Thymus (tissue), 11 donors: ENCODE measurements around the gene OR12D2. TPM values are rescaled to one million over a fixed set of nuclear protein-coding genes. Genes with fewer than 3 reads are reported as not detected.
"Not testable (repeated sequence)": the region's sequence is repeated elsewhere in the genome, so short reads cannot be mapped to it uniquely, and the experiment has no call there.

Experiments used
- DNase-seq, 9 donors: peaks; one replicate each; pipeline ENCODE4 v3.0.0-alpha.2; 2013; ENCODE audit warnings: low spot score in 9 of 9, low read depth in 6 of 9, missing footprints in 1 of 9
- H3K27ac ChIP-seq, 2 donors: one replicate each; pipeline ENCODE4 v1.5.1; 2013; ENCODE audit warnings: control low read depth in 1 of 2, low read depth in 1 of 2, low read length in 1 of 2, mild to moderate bottlenecking in 1 of 2, moderate library complexity in 1 of 2
- H3K27me3 ChIP-seq, 2 donors: one replicate each; pipeline ENCODE4 v1.5.1; 2013; ENCODE audit warnings: low read length in 1 of 2; ENCODE audit not compliant: control insufficient read depth in 2 of 2, insufficient read depth in 1 of 2
- H3K36me3 ChIP-seq, 2 donors: one replicate each; pipeline ENCODE4 v1.5.1; 2013; ENCODE audit warnings: low read length in 1 of 2, mild to moderate bottlenecking in 1 of 2, moderate library complexity in 1 of 2; ENCODE audit not compliant: control insufficient read depth in 2 of 2, insufficient read depth in 2 of 2
- H3K4me1 ChIP-seq, 2 donors: one replicate each; pipeline ENCODE4 v1.5.1; 2013; ENCODE audit warnings: low read length in 2 of 2; ENCODE audit not compliant: control insufficient read depth in 2 of 2, insufficient read depth in 2 of 2
- H3K4me3 ChIP-seq, 2 donors: one replicate each; pipeline ENCODE4 v1.5.1; 2013; ENCODE audit warnings: low read length in 2 of 2, control low read depth in 1 of 2, mild to moderate bottlenecking in 1 of 2
- H3K9me3 ChIP-seq, 2 donors: one replicate each; pipeline ENCODE4 v1.5.1; 2013; ENCODE audit warnings: low read length in 1 of 2, mild to moderate bottlenecking in 1 of 2; ENCODE audit not compliant: control insufficient read depth in 2 of 2, insufficient read depth in 1 of 2
- WGBS: extraction: QIAGEN DNeasy Blood & Tissue Kit; methylation state at CpG from one replicate; pipeline ENCODE4 v1.1.7; 2013; 5-methylcytosine and 5-hydroxymethylcytosine counted together
- polyA plus RNA-seq: library from polyadenylated mRNA; stranded (reverse); fragments of 200-250 nt; gene quantifications from one replicate; pipeline ENCODE4 v1.2.3, GENCODE V29; 2013
- total RNA-seq: library from RNA; stranded (reverse); fragments of 120-200 nt; gene quantifications from one replicate; pipeline ENCODE4 v1.2.4, GENCODE V29; 2013
- donor health status: healthy.

The OR12D2 gene
- total and polyA plus RNA-seq, 2 donors, result not detected

GRCh38 chr6:29444031-29444430 lies 48.6 kb downstream of the OR12D2 start:
- DNase-seq, H3K4me1 ChIP-seq, H3K36me3 ChIP-seq, H3K4me3 ChIP-seq, H3K9me3 ChIP-seq, H3K27ac ChIP-seq, H3K27me3 ChIP-seq: not testable (repeated sequence)
- WGBS, result 91% methylated on average over 1 of the region's 1 CpG

Other genes with a start within 250 kb of the OR12D2 start
- gene OR2J2, start 224.7 kb upstream of the OR12D2 start, total RNA-seq, result not detected
- gene OR2J2, start 224.7 kb upstream of the OR12D2 start, polyA plus RNA-seq, result not detected
- not detected for gene OR14J1, start 93.9 kb upstream of the OR12D2 start, total RNA-seq
- gene OR14J1, start 93.9 kb upstream of the OR12D2 start, polyA plus RNA-seq, result under 0.01 TPM
- not detected for gene OR5V1, start 26.8 kb upstream of the OR12D2 start, total RNA-seq
- not detected for gene OR5V1, start 26.8 kb upstream of the OR12D2 start, polyA plus RNA-seq
- not detected for gene OR12D3, start 20.3 kb upstream of the OR12D2 start, total RNA-seq
- gene OR12D3, start 20.3 kb upstream of the OR12D2 start, polyA plus RNA-seq, result not detected
- not detected for gene OR12D1, start 19.3 kb downstream of the OR12D2 start, total RNA-seq
- gene OR12D1, start 19.3 kb downstream of the OR12D2 start, polyA plus RNA-seq, result not detected
- gene OR10C1, start 43.7 kb downstream of the OR12D2 start, total RNA-seq, result not detected
- gene OR10C1, start 43.7 kb downstream of the OR12D2 start, polyA plus RNA-seq, result not detected
- under 0.01 TPM for gene OR11A1, start 61.4 kb downstream of the OR12D2 start, total RNA-seq
- gene OR11A1, start 61.4 kb downstream of the OR12D2 start, polyA plus RNA-seq, result 0.02 TPM
- not detected for gene OR2H1, start 61.5 kb downstream of the OR12D2 start, total RNA-seq
- 0.05 TPM for gene OR2H1, start 61.5 kb downstream of the OR12D2 start, polyA plus RNA-seq
- gene MAS1L, start 92.3 kb downstream of the OR12D2 start, total RNA-seq, result not detected
- not detected for gene MAS1L, start 92.3 kb downstream of the OR12D2 start, polyA plus RNA-seq
- gene UBD, start 164.1 kb downstream of the OR12D2 start, total RNA-seq, result 158 TPM
- gene UBD, start 164.1 kb downstream of the OR12D2 start, polyA plus RNA-seq, result 155 TPM
- not detected for gene OR2H2, start 189.5 kb downstream of the OR12D2 start, total RNA-seq
- gene OR2H2, start 189.5 kb downstream of the OR12D2 start, polyA plus RNA-seq, result under 0.01 TPM
- 1.1 TPM for gene GABBR1, start 237.6 kb downstream of the OR12D2 start, total RNA-seq
- 20.5 TPM for gene GABBR1, start 237.6 kb downstream of the OR12D2 start, polyA plus RNA-seq